Lower leg skin (tissue), 3 donors: ENCODE data around the gene TMED9.

Source experiments
- POLR2A ChIP-seq, 2 donors: fragments of 450-650 bp; IDR thresholded peaks; one replicate each; pipeline ENCODE4 v1.6.1; 2016 to 2017; ENCODE audit warnings: antibody characterized with exemption in 2 of 2, mild to moderate bottlenecking in 1 of 2, moderate library complexity in 1 of 2
- TF ChIP-seq, protein P1 (sequence below), 3 donors: fragments of 450-650 bp; IDR thresholded peaks; one replicate each; pipeline ENCODE4 v1.5.1; 2016; ENCODE audit warnings: antibody characterized with exemption in 3 of 3, mild to moderate bottlenecking in 3 of 3, moderate library complexity in 2 of 3

DNA sequence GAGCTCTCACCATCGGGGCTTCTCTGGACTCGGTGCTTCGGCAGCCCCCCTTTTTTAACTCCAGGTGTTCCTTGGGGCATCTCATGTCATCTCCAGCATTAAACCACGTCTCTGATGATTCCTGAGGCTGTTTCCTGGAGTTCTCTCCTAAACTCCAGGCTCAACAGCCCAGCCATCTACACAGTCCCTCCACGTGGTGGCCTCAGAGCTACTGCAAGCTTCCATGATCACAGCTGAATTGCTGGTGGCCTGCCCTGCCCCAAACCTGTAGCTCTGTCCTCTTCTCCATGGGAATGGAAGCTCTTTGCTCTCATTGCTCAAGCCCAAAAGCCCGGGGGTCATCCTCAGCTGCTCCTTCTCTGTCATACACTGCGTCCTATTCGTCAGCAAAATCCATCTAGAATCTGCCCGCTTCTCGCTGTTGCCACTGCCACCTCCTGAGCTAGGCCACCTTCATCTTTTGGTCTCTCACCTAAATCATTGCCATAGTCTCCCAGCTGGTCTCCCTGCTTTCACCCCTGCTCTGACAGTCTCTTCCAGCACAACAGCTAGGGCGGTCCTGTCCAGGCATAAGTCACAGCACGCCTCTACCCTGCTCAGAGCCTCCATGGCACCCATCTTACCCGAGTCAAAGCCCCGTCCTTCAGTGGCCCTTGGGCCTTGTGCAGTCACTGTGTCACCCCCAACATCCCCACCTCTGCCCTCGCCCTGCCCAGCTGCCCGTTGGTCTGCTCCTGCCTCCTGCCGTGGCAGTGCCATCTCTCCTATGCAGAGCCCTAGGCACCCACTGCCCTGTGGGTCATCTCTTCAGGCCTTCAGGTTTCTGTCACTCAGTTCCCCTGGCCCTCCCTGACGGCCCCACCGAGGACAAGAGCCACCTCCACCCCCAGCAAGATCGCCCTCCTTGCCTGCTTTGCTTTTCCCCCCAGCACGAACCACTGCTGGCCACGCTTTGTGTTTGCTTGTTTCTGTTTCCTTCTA, 14.4 kb downstream of the TMED9 start:
- TF ChIP-seq, protein P1, sequence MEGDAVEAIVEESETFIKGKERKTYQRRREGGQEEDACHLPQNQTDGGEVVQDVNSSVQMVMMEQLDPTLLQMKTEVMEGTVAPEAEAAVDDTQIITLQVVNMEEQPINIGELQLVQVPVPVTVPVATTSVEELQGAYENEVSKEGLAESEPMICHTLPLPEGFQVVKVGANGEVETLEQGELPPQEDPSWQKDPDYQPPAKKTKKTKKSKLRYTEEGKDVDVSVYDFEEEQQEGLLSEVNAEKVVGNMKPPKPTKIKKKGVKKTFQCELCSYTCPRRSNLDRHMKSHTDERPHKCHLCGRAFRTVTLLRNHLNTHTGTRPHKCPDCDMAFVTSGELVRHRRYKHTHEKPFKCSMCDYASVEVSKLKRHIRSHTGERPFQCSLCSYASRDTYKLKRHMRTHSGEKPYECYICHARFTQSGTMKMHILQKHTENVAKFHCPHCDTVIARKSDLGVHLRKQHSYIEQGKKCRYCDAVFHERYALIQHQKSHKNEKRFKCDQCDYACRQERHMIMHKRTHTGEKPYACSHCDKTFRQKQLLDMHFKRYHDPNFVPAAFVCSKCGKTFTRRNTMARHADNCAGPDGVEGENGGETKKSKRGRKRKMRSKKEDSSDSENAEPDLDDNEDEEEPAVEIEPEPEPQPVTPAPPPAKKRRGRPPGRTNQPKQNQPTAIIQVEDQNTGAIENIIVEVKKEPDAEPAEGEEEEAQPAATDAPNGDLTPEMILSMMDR (IDR thresholded peaks at IDR 0.05), result no peak
- TF ChIP-seq POLR2A (IDR thresholded peaks at IDR 0.05), result no peak
